HTERT RPE-1 (cell line): ENCODE results near the gene ANKZF1.

ENCODE experiments used
- in situ Hi-C: fragments of 300-500 bp; cut with MboI; formaldehyde crosslinking; loops from 4 replicates; pipeline ENCODE4 v1.14.3; 2020; ENCODE audit warnings: low sequenced_read_pairs

ANKZF1 gene

DNA sequence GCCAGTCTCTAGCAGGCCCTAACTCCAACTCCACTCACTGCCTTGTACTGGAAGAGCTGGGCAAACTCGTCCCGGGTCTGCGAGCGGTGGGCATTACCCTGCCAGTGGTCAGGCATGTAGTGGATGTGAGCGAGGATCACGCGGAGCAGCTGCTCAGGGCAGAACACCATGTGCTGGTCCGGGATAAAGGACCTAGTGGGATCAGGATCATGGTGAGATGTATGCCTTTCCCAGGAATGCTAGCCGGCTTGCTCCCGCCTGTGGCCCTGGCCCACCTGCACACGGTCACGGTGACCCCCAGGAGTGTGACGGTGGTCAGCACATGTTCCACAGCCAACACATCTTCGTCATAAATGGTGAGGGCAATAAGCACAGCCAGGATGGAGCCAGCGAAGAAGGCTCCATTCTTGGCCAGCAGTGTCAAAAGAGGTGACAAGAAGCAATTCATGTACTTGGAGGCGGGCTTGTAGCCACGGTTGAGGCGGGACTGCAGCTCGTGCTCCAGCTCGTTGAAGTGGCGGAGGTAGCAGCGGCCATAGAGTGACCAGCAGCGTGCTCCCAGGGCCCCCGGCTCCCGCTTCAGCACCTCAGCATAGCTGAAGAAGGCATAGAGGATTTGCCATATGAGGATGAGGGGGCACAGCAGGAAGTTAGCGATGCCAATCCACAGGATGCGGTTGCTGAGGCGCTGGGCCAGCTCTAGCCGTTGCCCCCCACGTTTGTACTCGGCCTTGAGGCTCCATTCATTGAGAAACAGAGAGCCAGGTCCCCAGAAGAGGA is 5.6 kb upstream of the ANKZF1 start:
- in situ Hi-C loops: no loop called here

DNA sequence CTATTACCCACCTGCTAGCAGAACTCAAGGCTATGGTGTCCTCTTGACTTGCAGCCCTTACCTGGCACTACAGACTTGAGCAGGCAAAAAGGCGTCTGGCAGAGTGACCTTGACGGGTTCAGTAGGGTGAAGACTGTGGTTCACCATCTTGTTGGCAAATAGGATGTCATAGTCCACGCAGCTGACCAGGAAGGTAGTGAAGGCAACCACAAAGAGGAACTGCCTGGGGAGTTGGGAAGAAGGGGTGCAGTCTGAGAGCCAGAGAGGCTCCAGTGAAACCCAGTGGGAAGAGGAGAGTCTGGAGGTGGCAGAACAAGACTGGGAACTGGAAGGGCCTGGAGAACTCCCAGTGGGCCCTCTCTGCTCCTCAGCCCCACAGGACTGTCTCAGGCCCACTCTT is 4.3 kb upstream of the ANKZF1 start:
- in situ Hi-C loops: no loop called here

DNA sequence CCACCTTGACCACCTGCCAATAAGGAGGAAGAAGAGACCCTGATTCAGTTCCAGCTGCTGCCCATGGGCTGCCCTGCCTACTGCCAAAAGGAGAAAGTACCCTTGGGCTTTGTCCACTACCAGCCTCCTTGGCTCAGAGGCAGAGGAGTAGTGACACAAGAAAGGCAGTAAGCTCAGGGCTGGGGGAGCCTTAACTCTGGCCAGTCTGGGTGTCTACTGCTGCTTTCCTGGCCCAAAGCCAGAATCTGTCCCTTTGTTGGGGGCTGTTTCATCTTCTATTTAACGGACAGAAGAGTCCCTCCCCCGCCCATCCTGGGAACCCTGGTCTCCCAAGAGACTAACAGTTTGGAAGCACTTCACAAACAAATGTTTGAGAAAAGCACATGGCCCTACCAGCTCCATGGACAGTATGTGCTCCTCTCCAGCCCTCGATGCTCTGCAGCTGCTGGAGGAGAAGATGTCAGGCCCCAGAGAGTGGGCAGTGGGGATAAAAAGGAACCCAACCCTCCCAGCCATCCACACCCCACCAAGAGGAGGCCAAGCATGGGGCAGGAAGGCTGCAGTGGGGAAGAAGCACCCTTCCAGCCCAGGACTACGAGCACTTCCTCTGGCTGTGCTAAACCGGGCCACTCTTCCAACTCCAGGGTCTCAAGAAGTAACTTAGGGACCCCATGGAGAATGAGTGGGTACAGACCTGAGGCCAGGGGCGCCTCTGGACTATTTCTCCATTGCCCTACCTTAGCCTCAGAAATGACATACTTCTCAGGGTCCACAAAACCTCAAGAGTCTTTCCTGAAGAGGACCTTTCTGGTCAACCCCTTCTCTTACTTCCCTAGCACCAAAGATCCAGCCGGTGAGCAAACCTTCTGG is 1.3 kb upstream of the ANKZF1 start:
- in situ Hi-C loops: no loop called here

GRCh38 chr2:219228911-219229304 is 698 bp upstream of the ANKZF1 start:
- in situ Hi-C loops: no loop called here

GRCh38 chr2:219230059-219230540 is 494 bp downstream of the ANKZF1 start:
- in situ Hi-C loops: no loop called here

GRCh38 chr2:219234331-219234730 is 4.7 kb downstream of the ANKZF1 start:
- in situ Hi-C loops: no loop called here

DNA sequence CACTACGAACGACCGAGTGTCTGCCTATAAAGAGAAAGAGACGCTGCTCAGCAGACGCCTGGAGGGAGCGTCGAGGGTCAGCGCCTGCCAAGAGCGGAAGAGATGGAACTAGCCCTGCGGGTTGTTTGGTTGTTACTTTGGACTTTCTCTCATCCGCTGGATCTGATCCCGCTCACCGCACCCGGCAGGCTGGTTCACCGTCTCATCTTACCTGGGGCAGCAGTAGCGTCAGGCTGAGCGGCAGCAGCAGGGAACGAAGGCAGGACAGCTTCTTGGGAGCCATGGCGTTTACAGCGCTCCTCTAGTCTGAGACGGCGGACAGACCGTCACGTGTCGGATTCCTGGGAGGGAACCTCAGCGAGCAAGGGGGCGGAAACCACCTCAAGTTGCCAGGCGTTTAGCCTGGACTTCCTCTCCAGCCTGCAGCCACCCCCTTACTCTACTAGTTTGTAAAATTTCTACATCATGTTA is 13.7 kb downstream of the ANKZF1 start:
- in situ Hi-C loops: no loop called here

DNA sequence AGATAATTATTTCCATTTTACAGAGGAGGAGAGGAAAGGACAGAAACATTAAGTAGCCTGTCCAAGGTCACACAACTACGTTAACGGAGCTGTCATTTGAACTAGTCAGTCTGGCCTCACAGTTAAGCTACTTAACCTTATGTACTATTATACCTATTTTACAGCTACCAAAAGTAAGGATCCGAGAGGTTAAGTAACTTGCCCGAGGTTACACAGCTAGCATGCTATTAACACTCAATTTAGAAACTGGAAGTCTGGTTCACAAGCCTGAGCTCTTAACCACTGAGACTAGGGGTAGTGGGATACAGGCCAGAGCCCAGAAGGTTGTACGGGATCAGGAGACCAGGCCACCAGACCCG is 15.2 kb downstream of the ANKZF1 start:
- in situ Hi-C loops: no loop called here

DNA sequence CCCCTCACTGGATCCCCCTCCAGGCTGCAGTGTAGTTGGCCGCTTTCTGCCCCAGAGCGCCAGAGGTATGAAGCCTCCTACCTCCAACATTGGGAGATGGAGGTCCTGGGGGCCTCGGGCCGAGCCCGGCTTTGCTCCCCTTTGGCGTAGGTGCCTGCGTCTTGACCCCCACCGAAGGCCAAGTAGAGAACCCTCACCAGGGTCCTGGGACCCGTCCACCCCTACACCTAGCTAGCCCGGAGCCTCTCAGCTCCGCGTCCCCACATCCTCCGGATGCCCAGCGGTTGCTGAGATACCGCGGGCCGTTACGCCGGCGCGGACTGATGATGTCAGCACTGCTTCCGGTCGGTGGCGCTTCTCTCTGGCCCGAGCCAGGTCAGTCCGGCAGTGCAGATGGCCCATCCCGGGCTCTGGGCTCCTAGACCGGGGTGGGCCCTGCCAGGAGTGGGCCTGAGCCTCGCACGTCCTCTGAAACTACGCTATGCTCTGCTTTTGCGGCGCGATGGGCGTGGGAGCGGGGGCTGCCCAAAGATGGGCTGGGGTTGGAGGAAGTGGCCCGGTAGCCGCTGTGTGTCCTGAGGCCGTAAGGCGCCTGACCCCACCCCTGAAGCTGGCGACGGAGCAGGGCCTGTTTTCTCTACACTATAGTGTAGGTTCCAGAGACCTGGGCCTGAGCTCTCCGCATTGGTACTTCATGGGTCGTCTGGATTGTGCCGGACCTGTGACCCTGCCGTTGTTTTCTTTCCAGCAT is 15.7 kb downstream of the ANKZF1 start, which contains the start of the genes GLB1L and STK16:
Gene GLB1L, minus strand, starts transcription at position 297 of the 751 bp plus-strand sequence. CDS start 1,871 bp downstream, outside the sequence.
Gene STK16, plus strand, starts transcription at position 332 of the 751 bp plus-strand sequence. CDS start 521 bp downstream, outside the sequence.
- in situ Hi-C loops: no loop called here

- in situ Hi-C loops: no loop called here
Measured at GRCh38 chr2:219245899-219246230, 16.3 kb downstream of the ANKZF1 start.

- in situ Hi-C loops: no loop called here
Measured at GRCh38 chr2:219246559-219246958, 17.0 kb downstream of the ANKZF1 start.

DNA sequence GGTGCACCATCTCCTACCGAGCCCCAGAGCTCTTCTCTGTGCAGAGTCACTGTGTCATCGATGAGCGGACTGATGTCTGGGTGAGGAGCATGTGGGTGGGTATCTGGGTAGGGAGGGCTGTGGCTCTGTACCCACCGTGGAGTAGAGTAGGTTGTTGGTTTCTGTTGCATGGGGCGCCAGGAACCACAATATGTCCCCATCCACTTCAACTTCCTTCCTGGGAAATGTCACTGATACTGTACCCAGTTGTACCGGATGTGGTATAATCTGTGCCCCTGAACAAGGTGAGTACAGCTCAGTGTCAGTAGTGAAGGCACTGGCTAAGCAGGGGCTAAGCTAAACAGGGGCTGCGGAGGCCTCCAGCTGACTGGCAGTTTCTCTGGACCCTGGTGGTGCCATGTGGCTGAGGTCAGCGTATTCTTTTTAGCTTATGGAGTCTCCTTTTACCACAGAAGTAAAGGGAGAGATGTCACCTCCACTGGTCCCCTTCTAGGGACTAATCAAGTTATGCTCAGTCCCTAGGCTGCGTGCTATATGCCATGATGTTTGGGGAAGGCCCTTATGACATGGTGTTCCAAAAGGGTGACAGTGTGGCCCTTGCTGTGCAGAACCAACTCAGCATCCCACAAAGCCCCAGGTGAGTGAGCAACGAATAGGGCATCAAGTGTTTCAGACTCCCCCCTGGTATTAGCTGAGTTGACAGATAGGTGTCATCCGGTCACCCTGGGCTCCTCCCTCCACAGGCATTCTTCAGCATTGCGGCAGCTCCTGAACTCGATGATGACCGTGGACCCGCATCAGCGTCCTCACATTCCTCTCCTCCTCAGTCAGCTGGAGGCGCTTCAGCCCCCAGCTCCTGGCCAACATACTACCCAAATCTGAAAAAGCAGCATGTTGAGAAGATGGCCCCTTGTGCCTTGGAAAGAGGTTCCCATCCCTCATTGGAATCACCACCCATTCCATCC is 18.4 kb downstream of the ANKZF1 start:
- in situ Hi-C loops: no loop called here

GRCh38 chr2:219248845-219249202 is 19.2 kb downstream of the ANKZF1 start:
- in situ Hi-C loops: no loop called here

GRCh38 chr2:219249203-219249980 is 19.8 kb downstream of the ANKZF1 start:
- in situ Hi-C loops: no loop called here

GRCh38 chr2:219250049-219250781 is 20.6 kb downstream of the ANKZF1 start:
- in situ Hi-C loops: no loop called here

DNA sequence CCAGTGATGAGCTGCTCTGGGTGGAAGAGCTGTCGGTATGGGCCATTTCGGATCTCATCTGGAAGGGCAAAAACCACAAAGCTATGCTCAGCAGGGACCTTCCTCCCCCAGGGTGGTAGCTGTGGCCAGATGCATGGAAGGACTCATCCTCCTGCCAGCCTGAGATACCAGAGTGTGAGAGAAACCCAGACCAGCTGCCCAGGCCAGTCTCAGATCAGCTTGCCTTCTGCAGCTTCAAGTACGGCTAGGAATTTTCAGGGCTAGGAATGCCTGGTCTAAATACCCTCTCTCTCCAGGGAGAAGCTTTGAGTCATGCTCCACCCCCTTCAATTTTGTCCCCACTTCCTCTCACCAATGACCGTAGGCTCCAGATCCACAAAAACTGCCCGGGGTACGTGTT is 22.1 kb downstream of the ANKZF1 start:
- in situ Hi-C loops: no loop called here

- in situ Hi-C loops: no loop called here
Measured at GRCh38 chr2:219252084-219252483, 22.5 kb downstream of the ANKZF1 start.

DNA sequence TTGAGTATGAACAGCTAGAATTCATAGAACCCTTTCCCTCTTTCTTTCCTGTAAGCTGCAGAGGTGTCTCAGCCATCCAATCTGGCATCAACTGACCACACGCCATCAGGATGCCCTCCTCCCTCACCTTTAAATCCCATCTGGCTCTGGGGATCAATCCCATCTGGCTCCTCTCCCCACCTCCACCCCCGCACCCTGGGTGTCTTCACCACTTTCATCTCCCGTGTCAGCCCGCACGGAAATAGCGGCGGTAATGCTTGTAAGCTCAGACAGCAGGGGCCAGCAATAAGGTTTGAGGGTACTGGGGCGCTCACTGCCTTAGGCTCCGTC is 22.9 kb downstream of the ANKZF1 start:
- in situ Hi-C loops: no loop called here
